Measurements from ENCODE around the gene DIO3. TPM values are rescaled to one million over a fixed set of nuclear protein-coding genes. Genes with fewer than 3 reads are reported as not detected.

The DIO3 gene
- total and polyA plus RNA-seq, 2 donors from 2014 or later: 0.17 to 0.94 TPM

DNA sequence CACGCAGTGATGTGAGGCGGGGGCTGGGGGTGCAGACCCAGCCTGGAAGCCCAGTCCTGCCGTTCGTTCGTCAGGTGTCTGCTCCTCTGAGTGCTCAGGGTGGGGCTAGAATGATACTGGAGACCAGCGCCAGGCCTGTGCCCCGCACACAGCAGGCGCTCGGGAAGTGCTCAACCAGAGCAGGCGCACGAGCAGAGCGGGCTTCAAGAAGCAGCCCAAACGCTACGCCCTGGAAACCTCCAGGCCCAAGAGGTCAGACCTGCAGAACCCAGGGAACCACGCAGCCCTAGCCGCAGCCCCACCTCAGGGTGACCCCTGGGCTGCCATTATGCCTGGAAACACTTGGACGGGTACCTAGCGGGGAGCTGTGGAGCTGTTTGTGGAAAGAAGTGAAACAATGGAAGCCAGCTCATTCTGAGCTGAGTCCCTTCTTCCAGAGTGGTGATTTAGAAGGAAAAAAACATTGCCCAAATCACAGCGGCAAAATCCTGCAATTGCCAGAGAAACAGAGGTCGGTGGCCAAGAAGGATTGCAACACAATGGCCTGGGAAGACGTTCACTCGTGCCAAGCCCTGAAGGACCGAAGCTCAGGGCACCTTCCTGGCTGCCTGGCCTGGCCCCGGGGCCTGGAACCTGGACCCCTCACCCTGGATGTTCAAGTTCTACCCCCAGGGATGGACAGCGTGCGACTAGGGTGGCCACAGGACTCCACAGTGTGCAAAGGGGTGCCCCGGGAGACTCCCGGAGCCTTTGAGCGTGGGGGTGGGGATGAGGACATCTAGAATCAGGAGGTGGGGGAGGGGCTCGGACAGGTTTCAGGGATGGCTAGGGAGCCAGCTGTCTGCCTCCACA lies 40.4 kb upstream of the DIO3 start:
- FAIRE-seq (no peak), DNase-seq (peak in 1 of 5 donors; percentile 26)
- H3K4me1 ChIP-seq (ENCODE audit: control insufficient read depth in 2 of 3, insufficient read depth in 2 of 3, low read depth in 1 of 3, low read length in 3 of 3): peaks cover 0 to 7% (median 0%) of the 10 kb centered on the region in 3 donors
- H3K4me3 ChIP-seq (ENCODE audit: low read length in 3 of 3): no peak overlapping the region
- intact Hi-C loops (cut with DNase I): no loop called here
- no peak for TF ChIP-seq CTCF (IDR thresholded peaks at IDR 0.05; ENCODE audit: borderline replicate concordance, extremely low read depth, insufficient read depth)
- no peak overlapping the region for H3K9ac ChIP-seq (ENCODE audit: low read length in 3 of 3)
- H3K27me3 ChIP-seq (ENCODE audit: control insufficient read depth, insufficient read depth, low read length): no peaks in the 10 kb centered on the region
- no peaks in the 10 kb centered on the region for H3K9me3 ChIP-seq (ENCODE audit: control insufficient read depth in 2 of 3, insufficient read depth in 1 of 3, low read length in 3 of 3)
- H3K36me3 ChIP-seq (ENCODE audit: control insufficient read depth in 2 of 3, insufficient read depth in 3 of 3, low read length in 3 of 3): no peaks in the 10 kb centered on the region
- H3K27ac ChIP-seq (ENCODE audit: low read depth in 2 of 2, low read length in 2 of 2): no peak overlapping the region

- Histone ChIP-seq H3K36me3 (ENCODE audit: control insufficient read depth in 2 of 3, insufficient read depth in 3 of 3, low read length in 3 of 3) (no peaks in the 10 kb centered on the region), H3K4me1 (ENCODE audit: control insufficient read depth in 2 of 3, insufficient read depth in 2 of 3, low read depth in 1 of 3, low read length in 3 of 3) (peaks cover 0 to 7% (median 0%) of the 10 kb centered on the region in 3 donors), H3K27me3 (ENCODE audit: control insufficient read depth, insufficient read depth, low read length) (no peaks in the 10 kb centered on the region), H3K27ac (ENCODE audit: low read depth in 2 of 2, low read length in 2 of 2) (no peak overlapping the region), H3K9me3 (ENCODE audit: control insufficient read depth in 2 of 3, insufficient read depth in 1 of 3, low read length in 3 of 3) (no peaks in the 10 kb centered on the region), H3K9ac (ENCODE audit: low read length in 3 of 3) (no peak overlapping the region), H3K4me3 (ENCODE audit: low read length in 3 of 3) (no peak overlapping the region)
- peak in 3 of 5 donors; percentile 37 to 41 (median 40) for DNase-seq
- intact Hi-C loops (cut with DNase I): no loop called here
- TF ChIP-seq CTCF (IDR thresholded peaks at IDR 0.05; ENCODE audit: borderline replicate concordance, extremely low read depth, insufficient read depth): no peak
- FAIRE-seq: no peak
Measured at GRCh38 chr14:101521473-101521915, 39.8 kb upstream of the DIO3 start.

GRCh38 chr14:101521978-101522377 lies 39.3 kb upstream of the DIO3 start:
- FAIRE-seq (no peak), DNase-seq (no peak)
- no peak for TF ChIP-seq CTCF (IDR thresholded peaks at IDR 0.05; ENCODE audit: borderline replicate concordance, extremely low read depth, insufficient read depth)
- H3K27me3 ChIP-seq (ENCODE audit: control insufficient read depth, insufficient read depth, low read length): no peaks in the 10 kb centered on the region
- H3K9me3 ChIP-seq (ENCODE audit: control insufficient read depth in 2 of 3, insufficient read depth in 1 of 3, low read length in 3 of 3): no peaks in the 10 kb centered on the region
- intact Hi-C loops (cut with DNase I): no loop called here
- no peak overlapping the region for H3K4me3 ChIP-seq (ENCODE audit: low read length in 3 of 3)
- H3K9ac ChIP-seq (ENCODE audit: low read length in 3 of 3): no peak overlapping the region
- peaks cover 0 to 7% (median 0%) of the 10 kb centered on the region in 3 donors for H3K4me1 ChIP-seq (ENCODE audit: control insufficient read depth in 2 of 3, insufficient read depth in 2 of 3, low read depth in 1 of 3, low read length in 3 of 3)
- no peaks in the 10 kb centered on the region for H3K36me3 ChIP-seq (ENCODE audit: control insufficient read depth in 2 of 3, insufficient read depth in 3 of 3, low read length in 3 of 3)
- no peak overlapping the region for H3K27ac ChIP-seq (ENCODE audit: low read depth in 2 of 2, low read length in 2 of 2)
